Endothelial cell of umbilical vein (primary cell): ENCODE results near the gene GRXCR1. TPM values are rescaled to one million over a fixed set of nuclear protein-coding genes. Genes with fewer than 3 reads are reported as not detected.

Source experiments
- BruUV-seq: library from RNA; stranded (reverse); fragments of 400-500 nt; replicated peaks from 2 replicates; lab custom pipeline; 2021; lab: Mats Ljungman, UMichigan
- CTCF ChIA-PET: fragments of 300-600, 350-600 bp; sonication (Branson Sonifier 250); formaldehyde crosslinking; loops from one replicate; lab custom pipeline; 2021; ENCODE audit warnings: antibody characterized with exemption, inconsistent platforms; lab: Charles Lee
- POLR2A ChIA-PET: fragments of 300-600, 350-600 bp; sonication (Branson Sonifier 250); formaldehyde crosslinking; loops from one replicate; lab custom pipeline; 2021; ENCODE audit warnings: antibody characterized with exemption, inconsistent platforms; lab: Charles Lee
- DNase-seq: peaks from one replicate; pipeline ENCODE4 v3.0.0-alpha.2; 2011; ENCODE audit warnings: low read depth, low spot score
- FAIRE-seq: peaks from 2 replicates; lab custom pipeline; 2011; peaks lifted over from hg19 to GRCh38; lab: Jason Lieb, UNC
- H2AFZ ChIP-seq: 2 replicates; pipeline ENCODE4 v1.6.0; 2012; ENCODE audit warnings: low read depth, low read length, control low read depth, inconsistent platforms
- H3K27ac ChIP-seq: 2 replicates; pipeline ENCODE4 v1.5.1; 2011; ENCODE audit warnings: low read depth, mild to moderate bottlenecking, control low read depth, low read length, moderate library complexity; ENCODE audit not compliant: insufficient read depth
- H3K27me3 ChIP-seq, 2 experiments: 2 replicates each; pipeline versions ENCODE4 v1.6.0 to v1.6.1; 2011; ENCODE audit warnings: low read length in 2 of 2, mixed read lengths in 1 of 2; ENCODE audit not compliant: control insufficient read depth in 2 of 2, insufficient read depth in 2 of 2
- H3K36me3 ChIP-seq, 2 experiments: 2 replicates in 1 of 2; 3 replicates in 1 of 2; pipeline ENCODE4 v1.5.1; 2011; ENCODE audit warnings: low read length in 2 of 2, mild to moderate bottlenecking in 1 of 2, moderate library complexity in 1 of 2; ENCODE audit not compliant: control insufficient read depth in 2 of 2, insufficient read depth in 2 of 2; ENCODE audit errors: extremely low read depth in 1 of 2
- H3K4me1 ChIP-seq: 3 replicates; pipeline ENCODE4 v1.5.1; 2011; ENCODE audit warnings: mild to moderate bottlenecking, low read length; ENCODE audit not compliant: control insufficient read depth, insufficient read depth; ENCODE audit errors: extremely low read depth
- H3K4me2 ChIP-seq: 2 replicates; pipeline ENCODE4 v1.6.1; 2011; ENCODE audit warnings: low read length, control low read depth, mixed read lengths; ENCODE audit not compliant: insufficient read depth
- H3K4me3 ChIP-seq, 3 experiments: fragments of 200-600 bp in 1 of 3; sonication (generic), shearing (Covaris generic) in 1 of 3; replicated peaks in 1 of 3; 2 replicates each; pipeline ENCODE4 v1.5.1; 2011 to 2016; ENCODE audit warnings: control low read depth in 3 of 3, low read length in 3 of 3, mild to moderate bottlenecking in 2 of 3, inconsistent platforms in 1 of 3, low read depth in 1 of 3, moderate library complexity in 1 of 3; ENCODE audit not compliant: insufficient read depth in 1 of 3
- H3K79me2 ChIP-seq: 2 replicates; pipeline ENCODE4 v1.6.0; 2012; ENCODE audit warnings: low read length, inconsistent platforms; ENCODE audit not compliant: control insufficient read depth, insufficient read depth
- H3K9ac ChIP-seq: replicated peaks from 2 replicates; pipeline ENCODE3; 2011; ENCODE audit warnings: low read length, control low read depth; ENCODE audit not compliant: insufficient read depth; ENCODE audit errors: extremely low read depth
- H3K9me1 ChIP-seq: replicated peaks from 3 replicates; pipeline ENCODE4 v1.6.0; 2011; ENCODE audit warnings: mild to moderate bottlenecking, low read length; ENCODE audit not compliant: control insufficient read depth, insufficient read depth; ENCODE audit errors: extremely low read depth
- H3K9me3 ChIP-seq: replicated peaks from 2 replicates; pipeline ENCODE4 v1.5.1; 2012; ENCODE audit warnings: low read length, inconsistent platforms; ENCODE audit not compliant: control insufficient read depth, insufficient read depth
- H4K20me1 ChIP-seq: replicated peaks from 2 replicates; pipeline ENCODE3; 2011; ENCODE audit warnings: mild to moderate bottlenecking, low read length; ENCODE audit not compliant: control insufficient read depth, insufficient read depth; ENCODE audit errors: extremely low read depth
- CTCF ChIP-seq, 2 donors: IDR thresholded peaks; 1 replicate in 1 of 2; 2 replicates in 1 of 2; pipeline ENCODE4 v1.5.1; 2011; ENCODE audit warnings: low read length in 2 of 2, mild to moderate bottlenecking in 2 of 2, moderate library complexity in 2 of 2, control low read depth in 1 of 2, inconsistent platforms in 1 of 2, low read depth in 1 of 2; ENCODE audit not compliant: insufficient read depth in 1 of 2; ENCODE audit errors: extremely low read depth in 1 of 2
- EZH2 ChIP-seq: IDR thresholded peaks from 2 replicates; pipeline ENCODE4 v1.6.1; 2012; ENCODE audit warnings: borderline replicate concordance, low read depth, mild to moderate bottlenecking, moderate library complexity, low read length, inconsistent platforms; ENCODE audit not compliant: severe bottlenecking
- FOS ChIP-seq: IDR thresholded peaks from 2 replicates; pipeline ENCODE4 v1.6.1; 2011; ENCODE audit warnings: mild to moderate bottlenecking, low read length, moderate library complexity, borderline replicate concordance; ENCODE audit not compliant: insufficient read depth
- GATA2 ChIP-seq: IDR thresholded peaks from 2 replicates; pipeline ENCODE4 v1.7.0; 2011; ENCODE audit warnings: low read depth, mild to moderate bottlenecking, moderate library complexity, mixed read lengths, low read length; ENCODE audit not compliant: insufficient read length, insufficient read depth
- JUN ChIP-seq: IDR thresholded peaks from 2 replicates; pipeline ENCODE4 v1.6.1; 2011; ENCODE audit warnings: borderline replicate concordance, low read depth; ENCODE audit not compliant: insufficient read length, insufficient read depth
- MYC ChIP-seq: IDR thresholded peaks from one replicate; pipeline ENCODE4 v1.6.1; 2011; ENCODE audit warnings: mild to moderate bottlenecking, low read depth, low read length
- POLR2A ChIP-seq: IDR thresholded peaks from 2 replicates; pipeline ENCODE4 v1.6.1; 2012; ENCODE audit warnings: low read depth, mild to moderate bottlenecking, control low read depth, low read length
- POLR2AphosphoS5 ChIP-seq: IDR thresholded peaks from 2 replicates; pipeline ENCODE4 v1.6.1; 2012; ENCODE audit warnings: low read depth, mild to moderate bottlenecking, control low read depth, low read length, moderate library complexity; ENCODE audit not compliant: insufficient read depth
- dilution Hi-C: fragments of 300-500 bp; cut with MboI; formaldehyde crosslinking; loops from one replicate; pipeline ENCODE4 v1.15.0; 2019; ENCODE audit warnings: low sequenced_read_pairs; ENCODE audit not compliant: extremely low pct_ligation_motif_present
- intact Hi-C: fragments of 100-400 bp; cut with micrococcal nuclease; formaldehyde crosslinking; loops from one replicate; pipeline ENCODE4 v1.10.0; 2022
- polyA plus RNA-seq, 4 experiments: library from polyadenylated mRNA; depleted of rRNA in 3 of 4; stranded (reverse) in 3 of 4; unstranded in 1 of 4; fragments of >200 nt; gene quantifications; 2 replicates each; pipeline versions ENCODE4 v1.2.1 to v1.2.3, GENCODE V29; 2011 to 2012; ENCODE audit warnings: missing spikeins in 1 of 4
- total RNA-seq: library from RNA; stranded (reverse); gene quantifications from 2 replicates; pipeline ENCODE4 v1.2.3, GENCODE V29; 2021
- TF ChIP-seq, protein P1 (sequence below): IDR thresholded peaks from 2 replicates; pipeline ENCODE4 v1.6.1; 2011; ENCODE audit not compliant: insufficient read depth, insufficient read length

GRXCR1 gene
- total and polyA plus RNA-seq, 2 donors (not counting 3 experiments of a cell fraction or from before 2014, with no cell fraction given) = not detected

DNA sequence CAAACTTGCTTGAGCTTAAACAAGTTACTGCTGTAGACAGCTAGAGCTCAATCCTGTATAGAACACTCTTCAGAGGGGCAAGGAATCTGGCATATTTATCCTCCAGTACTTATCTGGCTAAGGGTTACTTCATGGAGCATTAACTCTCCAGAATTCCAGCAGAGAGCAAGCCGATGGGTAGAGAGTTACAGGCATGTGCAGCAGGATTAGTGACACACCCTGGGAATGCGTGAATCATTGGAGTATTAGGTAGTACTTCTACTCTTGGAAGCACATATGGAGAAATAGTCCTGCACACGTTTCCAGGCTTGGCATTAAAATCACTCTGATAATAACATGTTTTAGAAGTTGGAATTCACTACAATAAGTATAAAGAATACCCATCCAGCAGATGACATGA is 35.4 kb downstream of the GRXCR1 start:
- ChIA-PET POLR2A (no interaction called here), CTCF (no interaction called here)
- H3K9me3 ChIP-seq = no peaks in the 10 kb centered on the region
- FAIRE-seq = no peak
- H3K9me1 ChIP-seq = no peaks in the 10 kb centered on the region
- H3K27me3 ChIP-seq = no peaks in the 10 kb centered on the region
- dilution Hi-C loops = no loop called here
- no peak overlapping the region for H3K4me3 ChIP-seq
- H3K9ac ChIP-seq = no peak overlapping the region
- intact Hi-C loops = no loop called here
- TF ChIP-seq, protein P1, sequence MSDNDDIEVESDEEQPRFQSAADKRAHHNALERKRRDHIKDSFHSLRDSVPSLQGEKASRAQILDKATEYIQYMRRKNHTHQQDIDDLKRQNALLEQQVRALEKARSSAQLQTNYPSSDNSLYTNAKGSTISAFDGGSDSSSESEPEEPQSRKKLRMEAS = no peak
- TF ChIP-seq POLR2A = no peak
- TF ChIP-seq CTCF (IDR thresholded peaks at IDR 0.05; ENCODE audit: extremely low read depth in 1 of 2, insufficient read depth in 1 of 2, low read depth in 1 of 2, low read length in 2 of 2) = no peak
- no peak for TF ChIP-seq MYC
- TF ChIP-seq POLR2AphosphoS5 = no peak
- no peak for TF ChIP-seq GATA2
- no peak for TF ChIP-seq JUN
- TF ChIP-seq EZH2 = no peak
- no peak for TF ChIP-seq FOS
- BruUV-seq = no TSS peak
- H4K20me1 ChIP-seq = no peaks in the 10 kb centered on the region
- no peak overlapping the region for H3K4me2 ChIP-seq
- H3K27ac ChIP-seq = no peak overlapping the region
- H3K36me3 ChIP-seq = no peaks in the 10 kb centered on the region
- H3K79me2 ChIP-seq = no peaks in the 10 kb centered on the region
- no peak overlapping the region for H2AFZ ChIP-seq
- no peak for DNase-seq
- no peaks in the 10 kb centered on the region for H3K4me1 ChIP-seq
